Naive thymus-derived CD4-positive, alpha-beta T cell (primary cell): ENCODE data around the gene ABCC11. TPM values are rescaled to one million over a fixed set of nuclear protein-coding genes. Genes with fewer than 3 reads are reported as not detected.
A peak's percentile ranks its signal among the peaks of the same experiment; 100 is the strongest.

Source experiments
- ATAC-seq: fragments of 150-1000 bp; cut with Tn5 transposase; 2 replicates; pipeline ENCODE4 v1.10.0; 2021; ENCODE audit warnings: mild to moderate bottlenecking, moderate library complexity
- CTCF ChIA-PET: fragments of 350-600 bp; sonication (Branson Sonifier 250); formaldehyde crosslinking; loops from one replicate; lab custom pipeline; 2021; ENCODE audit warnings: antibody characterized with exemption; lab: Charles Lee
- POLR2A ChIA-PET: fragments of 350-600 bp; sonication (Branson Sonifier 250); formaldehyde crosslinking; loops from one replicate; lab custom pipeline; 2021; ENCODE audit warnings: antibody characterized with exemption, inconsistent platforms; lab: Charles Lee
- DNase-seq, 9 donors: peaks; one replicate each; pipeline versions ENCODE4 v3.0.0 to v3.0.0-alpha.2; 2020 to 2022; ENCODE audit warnings: mixed read lengths in 1 of 9
- H3K27ac ChIP-seq: one replicate; pipeline ENCODE4 v1.7.0; 2013; ENCODE audit warnings: mild to moderate bottlenecking, low read depth, low read length, moderate library complexity
- H3K27me3 ChIP-seq, 2 donors: one replicate each; pipeline ENCODE4 v1.7.0; 2013; ENCODE audit warnings: low read length in 2 of 2, mild to moderate bottlenecking in 2 of 2, moderate library complexity in 2 of 2; ENCODE audit not compliant: control insufficient read depth in 2 of 2, insufficient read depth in 2 of 2
- H3K36me3 ChIP-seq, 3 experiments: 1 replicate in 2 of 3; 2 replicates in 1 of 3; pipeline ENCODE4 v1.7.0; 2013; ENCODE audit warnings: low read length in 3 of 3, mild to moderate bottlenecking in 3 of 3, moderate library complexity in 1 of 3; ENCODE audit not compliant: insufficient read depth in 3 of 3, control insufficient read depth in 2 of 3
- H3K4me1 ChIP-seq, 2 donors: one replicate each; pipeline ENCODE4 v1.7.0; 2013; ENCODE audit warnings: low read length in 2 of 2, mild to moderate bottlenecking in 2 of 2, moderate library complexity in 1 of 2; ENCODE audit not compliant: control insufficient read depth in 2 of 2, insufficient read depth in 2 of 2
- H3K4me3 ChIP-seq: 2 replicates; pipeline ENCODE4 v1.7.0; 2013; ENCODE audit warnings: mild to moderate bottlenecking, low read length
- H3K9me3 ChIP-seq, 3 experiments: 1 replicate in 2 of 3; 2 replicates in 1 of 3; pipeline ENCODE4 v1.7.0; 2013; ENCODE audit warnings: low read length in 3 of 3; ENCODE audit not compliant: control insufficient read depth in 2 of 3
- H3K27ac Mint-ChIP-seq, 9 donors: one replicate each; pipeline ENCODE4 v1.8.0; 2020 to 2022; ENCODE audit warnings: mixed read lengths in 9 of 9, mild to moderate bottlenecking in 8 of 9, moderate library complexity in 5 of 9, inconsistent platforms in 2 of 9
- H3K27me3 Mint-ChIP-seq, 5 donors: one replicate each; pipeline ENCODE4 v1.8.0; 2021 to 2022; ENCODE audit warnings: mixed read lengths in 5 of 5, mild to moderate bottlenecking in 1 of 5
- H3K36me3 Mint-ChIP-seq, 5 donors: one replicate each; pipeline ENCODE4 v1.8.0; 2020 to 2022; ENCODE audit warnings: mixed read lengths in 5 of 5, mild to moderate bottlenecking in 3 of 5, inconsistent platforms in 1 of 5
- H3K4me1 Mint-ChIP-seq, 7 donors: one replicate each; pipeline ENCODE4 v1.8.0; 2020 to 2022; ENCODE audit warnings: mixed read lengths in 7 of 7, mild to moderate bottlenecking in 3 of 7, inconsistent platforms in 1 of 7
- H3K4me3 Mint-ChIP-seq, 10 donors: one replicate each; pipeline ENCODE4 v1.8.0; 2020 to 2022; ENCODE audit warnings: mild to moderate bottlenecking in 10 of 10, mixed read lengths in 10 of 10, moderate library complexity in 6 of 10, inconsistent platforms in 2 of 10
- H3K9me3 Mint-ChIP-seq, 11 donors: one replicate each; pipeline ENCODE4 v1.8.0; 2020 to 2022; ENCODE audit warnings: mixed read lengths in 11 of 11, mild to moderate bottlenecking in 4 of 11, inconsistent platforms in 1 of 11, moderate library complexity in 1 of 11
- intact Hi-C, 2 donors: fragments of 100-400 bp; cut with micrococcal nuclease; formaldehyde crosslinking; loops; one replicate each; pipeline ENCODE4 v1.15.1; 2023
- polyA plus RNA-seq, 2 donors: library from polyadenylated mRNA; unstranded; fragments of 300-500 nt; fragmentation: Illumina TruSeq; gene quantifications; one replicate each; pipeline ENCODE4 v1.2.3, GENCODE V29; 2021
- total RNA-seq, 6 experiments: library from RNA in 5 of 6; stranded (reverse) in 5 of 6; gene quantifications; 1 replicate in 5 of 6; 2 replicates in 1 of 6; pipeline ENCODE4 v1.2.3 and lab custom pipeline; 2021 to 2026

The ABCC11 gene
- total and polyA plus RNA-seq, 7 experiments from 2014 or later = 0.08 to 0.81 TPM; not detected in 5

GRCh38 chr16:48203974-48204824 is 43.1 kb downstream of the ABCC11 start:
- intact Hi-C loops = no loop called here
- Mint-ChIP-seq H3K9me3 (peaks cover 0 to 1% (median 0%) of the 10 kb centered on the region in 11 donors), H3K27ac (peak overlapping the region in 1 of 9 donors; percentile 16), H3K4me3 (no peak overlapping the region), H3K36me3 (no peaks in the 10 kb centered on the region), H3K27me3 (peaks cover 11 to 35% (median 17%) of the 10 kb centered on the region in 5 donors), H3K4me1 (peaks cover 0 to 4% (median 0%) of the 10 kb centered on the region in 7 donors)
- H3K36me3 ChIP-seq = no peaks in the 10 kb centered on the region
- H3K9me3 ChIP-seq = no peaks in the 10 kb centered on the region
- ChIA-PET CTCF (no interaction called here), POLR2A (no interaction called here)
- H3K27me3 ChIP-seq = no peaks in the 10 kb centered on the region
- no peak overlapping the region for H3K4me3 ChIP-seq
- no peak overlapping the region for H3K27ac ChIP-seq
- no peaks in the 10 kb centered on the region for H3K4me1 ChIP-seq
- DNase-seq = no peak
- ATAC-seq = no peak

- H3K27ac ChIP-seq = no peak overlapping the region
- no peaks in the 10 kb centered on the region for H3K9me3 ChIP-seq
- Mint-ChIP-seq H3K27me3 (peaks cover 9 to 21% (median 9%) of the 10 kb centered on the region in 5 donors), H3K4me1 (peaks cover 0 to 1% (median 0%) of the 10 kb centered on the region in 7 donors), H3K27ac (no peak overlapping the region), H3K9me3 (peaks cover 0 to 3% (median 0%) of the 10 kb centered on the region in 11 donors), H3K4me3 (no peak overlapping the region), H3K36me3 (no peaks in the 10 kb centered on the region)
- ATAC-seq = no peak
- H3K4me1 ChIP-seq = no peaks in the 10 kb centered on the region
- intact Hi-C loops = no loop called here
- POLR2A ChIA-PET = no interaction called here
- DNase-seq = no peak
- CTCF ChIA-PET = no interaction called here
- no peak overlapping the region for H3K4me3 ChIP-seq
- H3K27me3 ChIP-seq = no peaks in the 10 kb centered on the region
- H3K36me3 ChIP-seq = no peaks in the 10 kb centered on the region
Observed at GRCh38 chr16:48201515-48202201, 45.7 kb downstream of the ABCC11 start.

- H3K27me3 ChIP-seq = no peaks in the 10 kb centered on the region
- no peak overlapping the region for H3K27ac ChIP-seq
- ChIA-PET CTCF (no interaction called here), POLR2A (no interaction called here)
- H3K4me3 Mint-ChIP-seq = no peak overlapping the region
- H3K36me3 Mint-ChIP-seq = no peaks in the 10 kb centered on the region
- H3K27me3 Mint-ChIP-seq = peaks cover 0 to 12% (median 0%) of the 10 kb centered on the region in 5 donors
- H3K9me3 Mint-ChIP-seq = peaks cover 0 to 3% (median 0%) of the 10 kb centered on the region in 11 donors
- H3K36me3 ChIP-seq = no peaks in the 10 kb centered on the region
- intact Hi-C loops = no loop called here
- no peaks in the 10 kb centered on the region for H3K9me3 ChIP-seq
- no peak overlapping the region for H3K27ac Mint-ChIP-seq
- H3K4me3 ChIP-seq = no peak overlapping the region
- ATAC-seq = no peak
- DNase-seq = no peak
- H3K4me1 ChIP-seq = no peaks in the 10 kb centered on the region
- H3K4me1 Mint-ChIP-seq = no peaks in the 10 kb centered on the region
Observed at GRCh38 chr16:48197294-48197693, 50.0 kb downstream of the ABCC11 start.

GRCh38 chr16:48194828-48195556 is 52.3 kb downstream of the ABCC11 start:
- Mint-ChIP-seq H3K4me1 (peaks cover 0 to under 1% (median 0%) of the 10 kb centered on the region in 7 donors), H3K27me3 (peaks cover 0 to 15% (median 0%) of the 10 kb centered on the region in 5 donors), H3K4me3 (no peak overlapping the region), H3K9me3 (peaks cover 0 to 3% (median 0%) of the 10 kb centered on the region in 11 donors), H3K36me3 (no peaks in the 10 kb centered on the region), H3K27ac (no peak overlapping the region)
- no peak overlapping the region for H3K27ac ChIP-seq
- DNase-seq (no peak), ATAC-seq (no peak)
- H3K27me3 ChIP-seq = no peaks in the 10 kb centered on the region
- intact Hi-C loops = no loop called here
- ChIA-PET CTCF (no interaction called here), POLR2A (no interaction called here)
- H3K9me3 ChIP-seq = no peaks in the 10 kb centered on the region
- H3K4me3 ChIP-seq = no peak overlapping the region
- no peaks in the 10 kb centered on the region for H3K4me1 ChIP-seq
- H3K36me3 ChIP-seq = no peaks in the 10 kb centered on the region

GRCh38 chr16:48193846-48194245 is 53.5 kb downstream of the ABCC11 start:
- Histone ChIP-seq H3K27me3 (no peaks in the 10 kb centered on the region), H3K27ac (no peak overlapping the region), H3K4me1 (no peaks in the 10 kb centered on the region), H3K9me3 (no peaks in the 10 kb centered on the region), H3K4me3 (no peak overlapping the region), H3K36me3 (no peaks in the 10 kb centered on the region)
- Mint-ChIP-seq H3K27me3 (peaks cover 0 to 16% (median 0%) of the 10 kb centered on the region in 5 donors), H3K36me3 (no peaks in the 10 kb centered on the region), H3K4me3 (no peak overlapping the region), H3K27ac (no peak overlapping the region), H3K4me1 (peaks cover 0 to 7% (median 0%) of the 10 kb centered on the region in 7 donors), H3K9me3 (peaks cover 0 to 3% (median 0%) of the 10 kb centered on the region in 11 donors)
- ATAC-seq (no peak), DNase-seq (no peak)
- ChIA-PET CTCF (no interaction called here), POLR2A (no interaction called here)
- intact Hi-C loops = no loop called here

- no peak overlapping the region for H3K27ac ChIP-seq
- peaks cover 0 to 17% (median 5%) of the 10 kb centered on the region in 7 donors for H3K4me1 Mint-ChIP-seq
- peak; percentile 59 for ATAC-seq
- ChIA-PET POLR2A (no interaction called here), CTCF (no interaction called here)
- DNase-seq = no peak
- H3K4me3 Mint-ChIP-seq = peak overlapping the region in 1 of 10 donors; percentile 26
- peaks cover 0 to 3% (median 0%) of the 10 kb centered on the region in 5 donors for H3K36me3 Mint-ChIP-seq
- no peak overlapping the region for H3K27ac Mint-ChIP-seq
- no peaks in the 10 kb centered on the region for H3K9me3 Mint-ChIP-seq
- no peaks in the 10 kb centered on the region for H3K36me3 ChIP-seq
- H3K27me3 ChIP-seq = no peaks in the 10 kb centered on the region
- intact Hi-C loops = no loop called here
- peaks cover 0 to 10% (median 0%) of the 10 kb centered on the region in 5 donors for H3K27me3 Mint-ChIP-seq
- H3K4me1 ChIP-seq = no peaks in the 10 kb centered on the region
- H3K9me3 ChIP-seq = no peaks in the 10 kb centered on the region
- H3K4me3 ChIP-seq = no peak overlapping the region
Observed at GRCh38 chr16:48188449-48189102, 58.8 kb downstream of the ABCC11 start.
